ENCODE data around the gene CEP152.

GRCh38 chr15:48722764-48723661, 87.9 kb downstream of the CEP152 start:
- TF ChIP-seq CTCF (IDR thresholded peaks at IDR 0.05) (no peak), POLR2A (IDR thresholded peaks at IDR 0.05) (no peak)

Measured in right lobe of liver (tissue), 4 donors.